Measurements from ENCODE around the gene DACT1. TPM values are rescaled to one million over a fixed set of nuclear protein-coding genes. Genes with fewer than 3 reads are reported as not detected.

Gene DACT1
- total and polyA plus RNA-seq, 2 donors from 2014 or later, result 2.1 to 18.6 TPM

DNA sequence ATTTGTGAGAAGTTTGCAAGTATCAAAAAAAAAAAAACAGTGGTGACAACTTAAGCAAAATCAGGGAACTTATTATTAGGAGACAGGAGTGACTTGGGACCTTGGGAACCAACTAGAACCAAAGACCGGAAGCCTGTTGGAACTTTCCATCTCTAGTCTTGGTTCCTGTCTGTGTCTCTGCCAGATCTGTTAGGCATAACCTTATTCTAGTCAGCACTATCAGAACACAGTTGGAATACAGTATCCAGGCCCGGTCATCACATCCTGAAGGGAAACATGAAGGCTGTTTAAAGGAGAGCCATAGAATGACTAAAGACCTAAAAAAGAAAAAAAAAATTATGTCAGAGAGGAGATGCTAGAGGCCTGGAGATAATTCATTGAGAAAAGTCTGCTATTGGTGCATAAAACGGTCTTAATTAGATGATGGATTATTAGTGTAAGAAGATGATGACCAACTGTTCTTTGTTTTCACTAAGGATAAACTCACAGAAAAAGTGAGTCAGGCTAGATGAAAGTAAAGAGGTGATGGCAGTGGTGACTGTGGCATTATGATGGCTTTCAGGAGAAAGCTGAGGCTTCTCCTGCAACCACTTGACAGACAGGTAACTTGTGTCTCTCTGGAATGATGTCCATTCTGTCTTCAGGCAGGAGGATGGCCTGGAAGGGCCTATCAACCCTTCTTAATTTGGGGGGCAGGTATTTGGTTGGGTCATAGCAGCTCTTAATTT lies 28.2 kb downstream of the DACT1 start:
- no peaks in the 10 kb centered on the region for H3K36me3 ChIP-seq (ENCODE audit: control insufficient read depth in 2 of 3, insufficient read depth in 3 of 3, low read length in 3 of 3)
- no peak overlapping the region for H3K27ac ChIP-seq (ENCODE audit: low read depth in 2 of 2, low read length in 2 of 2)
- intact Hi-C loops (cut with DNase I), result no loop called here
- TF ChIP-seq, protein P1, sequence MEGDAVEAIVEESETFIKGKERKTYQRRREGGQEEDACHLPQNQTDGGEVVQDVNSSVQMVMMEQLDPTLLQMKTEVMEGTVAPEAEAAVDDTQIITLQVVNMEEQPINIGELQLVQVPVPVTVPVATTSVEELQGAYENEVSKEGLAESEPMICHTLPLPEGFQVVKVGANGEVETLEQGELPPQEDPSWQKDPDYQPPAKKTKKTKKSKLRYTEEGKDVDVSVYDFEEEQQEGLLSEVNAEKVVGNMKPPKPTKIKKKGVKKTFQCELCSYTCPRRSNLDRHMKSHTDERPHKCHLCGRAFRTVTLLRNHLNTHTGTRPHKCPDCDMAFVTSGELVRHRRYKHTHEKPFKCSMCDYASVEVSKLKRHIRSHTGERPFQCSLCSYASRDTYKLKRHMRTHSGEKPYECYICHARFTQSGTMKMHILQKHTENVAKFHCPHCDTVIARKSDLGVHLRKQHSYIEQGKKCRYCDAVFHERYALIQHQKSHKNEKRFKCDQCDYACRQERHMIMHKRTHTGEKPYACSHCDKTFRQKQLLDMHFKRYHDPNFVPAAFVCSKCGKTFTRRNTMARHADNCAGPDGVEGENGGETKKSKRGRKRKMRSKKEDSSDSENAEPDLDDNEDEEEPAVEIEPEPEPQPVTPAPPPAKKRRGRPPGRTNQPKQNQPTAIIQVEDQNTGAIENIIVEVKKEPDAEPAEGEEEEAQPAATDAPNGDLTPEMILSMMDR (IDR thresholded peaks at IDR 0.05; ENCODE audit: borderline replicate concordance, extremely low read depth, insufficient read depth), result no peak
- H3K27me3 ChIP-seq (ENCODE audit: control insufficient read depth, insufficient read depth, low read length), result no peaks in the 10 kb centered on the region
- no peaks in the 10 kb centered on the region for H3K9me3 ChIP-seq (ENCODE audit: control insufficient read depth in 2 of 3, insufficient read depth in 1 of 3, low read length in 3 of 3)
- no peak overlapping the region for H3K4me3 ChIP-seq (ENCODE audit: low read length in 3 of 3)
- H3K4me1 ChIP-seq (ENCODE audit: control insufficient read depth in 2 of 3, insufficient read depth in 2 of 3, low read depth in 1 of 3, low read length in 3 of 3), result peaks cover 0 to 3% (median 2%) of the 10 kb centered on the region in 3 donors
- H3K9ac ChIP-seq (ENCODE audit: low read length in 3 of 3), result no peak overlapping the region
- no peak for FAIRE-seq
- no peak for DNase-seq

DNA sequence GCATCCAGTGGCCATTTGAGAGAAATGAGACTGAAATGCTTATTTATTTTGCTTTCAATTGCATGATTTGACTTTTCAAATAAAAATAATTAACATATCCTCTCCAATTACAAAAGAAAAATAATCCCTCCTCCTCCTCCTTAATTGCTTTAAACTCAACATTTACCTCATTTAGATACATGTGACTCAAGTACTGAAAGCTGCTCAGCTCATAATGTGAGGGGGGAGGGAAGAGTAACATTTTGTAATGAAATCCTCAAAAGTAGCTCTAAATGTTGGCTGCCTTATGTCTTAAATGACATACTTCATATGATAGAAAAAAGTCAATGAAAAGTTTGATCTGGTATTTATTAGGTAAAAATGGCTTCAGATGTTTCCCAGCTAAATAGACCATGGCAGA lies 29.0 kb downstream of the DACT1 start:
- intact Hi-C loops (cut with DNase I), result no loop called here
- DNase-seq (no peak), FAIRE-seq (no peak)
- H3K27ac ChIP-seq (ENCODE audit: low read depth in 2 of 2, low read length in 2 of 2), result no peak overlapping the region
- no peaks in the 10 kb centered on the region for H3K36me3 ChIP-seq (ENCODE audit: control insufficient read depth in 2 of 3, insufficient read depth in 3 of 3, low read length in 3 of 3)
- no peaks in the 10 kb centered on the region for H3K27me3 ChIP-seq (ENCODE audit: control insufficient read depth, insufficient read depth, low read length)
- TF ChIP-seq, protein P1 (IDR thresholded peaks at IDR 0.05; ENCODE audit: borderline replicate concordance, extremely low read depth, insufficient read depth), result no peak
- no peaks in the 10 kb centered on the region for H3K9me3 ChIP-seq (ENCODE audit: control insufficient read depth in 2 of 3, insufficient read depth in 1 of 3, low read length in 3 of 3)
- no peak overlapping the region for H3K4me3 ChIP-seq (ENCODE audit: low read length in 3 of 3)
- peaks cover 0 to 3% (median 2%) of the 10 kb centered on the region in 3 donors for H3K4me1 ChIP-seq (ENCODE audit: control insufficient read depth in 2 of 3, insufficient read depth in 2 of 3, low read depth in 1 of 3, low read length in 3 of 3)
- H3K9ac ChIP-seq (ENCODE audit: low read length in 3 of 3), result no peak overlapping the region

DNA sequence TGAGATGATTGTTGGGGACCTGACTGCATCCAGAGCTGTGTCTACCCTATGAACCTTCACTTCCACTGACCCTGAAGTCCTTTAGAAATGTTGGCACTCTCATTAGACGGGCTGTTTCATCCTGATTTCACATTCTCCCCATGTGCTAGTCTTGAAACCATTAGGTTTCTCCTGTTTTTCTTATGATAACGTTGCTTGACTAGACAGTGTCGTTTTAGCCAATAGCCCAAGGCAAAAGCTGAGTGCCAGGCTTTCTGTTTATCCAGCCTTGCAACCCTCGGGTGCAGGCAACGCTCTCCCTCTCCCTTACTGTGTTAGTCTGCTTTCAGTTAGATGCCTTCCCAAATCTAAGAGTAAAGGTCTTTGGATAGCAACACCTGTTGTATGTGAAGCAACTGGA lies 30.1 kb downstream of the DACT1 start:
- no peak for FAIRE-seq

More for the DNA sequence above, 30.1 kb downstream of the DACT1 start:
- H3K4me3 ChIP-seq (ENCODE audit: low read length in 3 of 3), result no peak overlapping the region
- no peaks in the 10 kb centered on the region for H3K36me3 ChIP-seq (ENCODE audit: control insufficient read depth in 2 of 3, insufficient read depth in 3 of 3, low read length in 3 of 3)
- H3K4me1 ChIP-seq (ENCODE audit: control insufficient read depth in 2 of 3, insufficient read depth in 2 of 3, low read depth in 1 of 3, low read length in 3 of 3), result peaks cover 0 to 2% (median 0%) of the 10 kb centered on the region in 3 donors
- H3K27me3 ChIP-seq (ENCODE audit: control insufficient read depth, insufficient read depth, low read length), result no peaks in the 10 kb centered on the region
- no peak overlapping the region for H3K9ac ChIP-seq (ENCODE audit: low read length in 3 of 3)
- H3K27ac ChIP-seq (ENCODE audit: low read depth in 2 of 2, low read length in 2 of 2), result no peak overlapping the region
- no peaks in the 10 kb centered on the region for H3K9me3 ChIP-seq (ENCODE audit: control insufficient read depth in 2 of 3, insufficient read depth in 1 of 3, low read length in 3 of 3)
- intact Hi-C loops (cut with DNase I), result no loop called here
- no peak for DNase-seq
- TF ChIP-seq, protein P1 (IDR thresholded peaks at IDR 0.05; ENCODE audit: borderline replicate concordance, extremely low read depth, insufficient read depth), result no peak

Data from kidney (tissue), 14 donors.